A673 (cell line): ENCODE data around the gene MYPOP. TPM values are rescaled to one million over a fixed set of nuclear protein-coding genes. Genes with fewer than 3 reads are reported as not detected.

Source experiments
- BruUV-seq: library from RNA; stranded (reverse); fragments of 400-500 nt; replicated peaks from 2 replicates; lab custom pipeline; 2021; lab: Mats Ljungman, UMichigan
- CTCF ChIA-PET: fragments of 300-600 bp; sonication (Branson Sonifier 250); formaldehyde crosslinking; loops from one replicate; lab custom pipeline; 2022; ENCODE audit warnings: antibody characterized with exemption; lab: Charles Lee
- POLR2A ChIA-PET: fragments of 300-600 bp; sonication (Branson Sonifier 250); formaldehyde crosslinking; loops from one replicate; lab custom pipeline; 2022; ENCODE audit warnings: antibody characterized with exemption; ENCODE audit not compliant: low non-redundant PET; lab: Charles Lee
- DNase-seq: peaks from one replicate; pipeline ENCODE4 v3.0.0-alpha.2; 2015; ENCODE audit warnings: low spot score
- H3K27ac ChIP-seq: fragments of 200-600 bp; sonication (generic); 2 replicates; pipeline ENCODE4 v1.5.1; 2016; ENCODE audit warnings: mixed run types, low read depth, mild to moderate bottlenecking, mixed read lengths, antibody characterized with exemption, low read length; ENCODE audit not compliant: poor library complexity, severe bottlenecking
- H3K27me3 ChIP-seq: fragments of 200-600 bp; sonication (generic); replicated peaks from 2 replicates; pipeline ENCODE4 v1.6.1; 2017; ENCODE audit warnings: mixed run types, low read depth, mild to moderate bottlenecking, mixed read lengths, antibody characterized with exemption, low read length; ENCODE audit not compliant: insufficient read depth, poor library complexity
- H3K36me3 ChIP-seq: fragments of 200-600 bp; sonication (generic); 2 replicates; pipeline ENCODE4 v1.6.1; 2016; ENCODE audit warnings: mixed run types, mild to moderate bottlenecking, mixed read lengths, antibody characterized with exemption, low read length; ENCODE audit not compliant: insufficient read depth, poor library complexity, severe bottlenecking
- H3K4me1 ChIP-seq: fragments of 200-600 bp; sonication (generic); 2 replicates; pipeline ENCODE4 v1.6.1; 2017; ENCODE audit warnings: mixed run types, mild to moderate bottlenecking, mixed read lengths, antibody characterized with exemption, low read length; ENCODE audit not compliant: insufficient read depth, poor library complexity, severe bottlenecking
- H3K4me3 ChIP-seq: fragments of 200-600 bp; sonication (generic); 2 replicates; pipeline ENCODE4 v1.5.1; 2016; ENCODE audit warnings: low read depth, mixed run types, mild to moderate bottlenecking, mixed read lengths, low read length; ENCODE audit not compliant: poor library complexity, severe bottlenecking
- H3K9me3 ChIP-seq: fragments of 200-600 bp; sonication (generic); 2 replicates; pipeline ENCODE4 v1.6.1; 2016; ENCODE audit warnings: mixed run types, low read depth, mild to moderate bottlenecking, mixed read lengths, antibody characterized with exemption, low read length; ENCODE audit not compliant: poor library complexity, severe bottlenecking
- CTCF ChIP-seq: fragments of 300-800, 200-600 bp; sonication (generic); conservative IDR thresholded peaks from 2 replicates; pipeline ENCODE4 v1.5.1; 2017; ENCODE audit warnings: low read depth, mild to moderate bottlenecking, antibody characterized with exemption, low read length, moderate library complexity, mixed read lengths
- EZH2 ChIP-seq: fragments of 200-600 bp; sonication (generic); IDR thresholded peaks from 2 replicates; pipeline ENCODE4 v1.6.1; 2017; ENCODE audit warnings: borderline replicate concordance, low read depth, mild to moderate bottlenecking, mixed read lengths, antibody characterized with exemption, low read length; ENCODE audit not compliant: poor library complexity, severe bottlenecking
- intact Hi-C: fragments of 100-400 bp; cut with micrococcal nuclease; formaldehyde crosslinking; loops from one replicate; pipeline ENCODE4 v1.10.0; 2022; ENCODE audit not compliant: unreplicated experiment
- total RNA-seq: library from RNA; stranded (reverse); gene quantifications from 2 replicates; pipeline ENCODE4 v1.2.3, GENCODE V29; 2021

Gene MYPOP
- total RNA-seq, 1 experiment from 2014 or later: 13.5 TPM

- H3K36me3 ChIP-seq: peaks cover 2% of the 10 kb centered on the region
- ChIA-PET POLR2A (no interaction called here), CTCF (interaction anchor here (0.6 kb wide), 2 partner anchors 13 to 114 kb away, joined by 4 read pairs; no protein-coding TSS in a partner anchor)
- H3K4me3 ChIP-seq: peak overlapping the region; percentile 79
- H3K27me3 ChIP-seq: no peaks in the 10 kb centered on the region
- peaks cover 29% of the 10 kb centered on the region for H3K4me1 ChIP-seq
- no peak for TF ChIP-seq CTCF
- TF ChIP-seq EZH2: no peak
- no TSS peak for BruUV-seq
- no peaks in the 10 kb centered on the region for H3K9me3 ChIP-seq
- intact Hi-C loops: loop anchor here (1.0 kb wide), 1 partner anchor 21 kb away; the partner anchor contains the start of gene SYMPK
- H3K27ac ChIP-seq: no peak overlapping the region
- DNase-seq: no peak
Measured at GRCh38 chr19:45883881-45884681, 18.3 kb downstream of the MYPOP start.

- ChIA-PET POLR2A (no interaction called here), CTCF (no interaction called here)
- TF ChIP-seq EZH2: no peak
- no peak for TF ChIP-seq CTCF
- peaks cover 2% of the 10 kb centered on the region for H3K36me3 ChIP-seq
- H3K27me3 ChIP-seq: no peaks in the 10 kb centered on the region
- no peak for DNase-seq
- BruUV-seq: no TSS peak
- H3K4me1 ChIP-seq: peaks cover 29% of the 10 kb centered on the region
- no peak overlapping the region for H3K27ac ChIP-seq
- intact Hi-C loops: loop anchor here (1.0 kb wide), 1 partner anchor 20 kb away; the partner anchor contains the start of gene SYMPK
- no peak overlapping the region for H3K4me3 ChIP-seq
- H3K9me3 ChIP-seq: no peaks in the 10 kb centered on the region
Measured at GRCh38 chr19:45883586-45883880, 18.9 kb downstream of the MYPOP start.

- no peaks in the 10 kb centered on the region for H3K9me3 ChIP-seq
- peaks cover 29% of the 10 kb centered on the region for H3K4me1 ChIP-seq
- no TSS peak for BruUV-seq
- ChIA-PET CTCF (no interaction called here), POLR2A (no interaction called here)
- TF ChIP-seq EZH2 (no peak), CTCF (peak; percentile 100)
- peak overlapping the region; percentile 32 for H3K4me3 ChIP-seq
- intact Hi-C loops: loop anchor here (1.0 kb wide), 1 partner anchor 20 kb away; the partner anchor contains the start of gene SYMPK
- H3K27me3 ChIP-seq: no peaks in the 10 kb centered on the region
- H3K27ac ChIP-seq: no peak overlapping the region
- peaks cover 2% of the 10 kb centered on the region for H3K36me3 ChIP-seq
- DNase-seq: peak; percentile 91
Measured at GRCh38 chr19:45882652-45883585, 19.5 kb downstream of the MYPOP start.
